Astrocyte (in vitro differentiated cells and primary cell): ENCODE results near the gene RAD51B.
"Not testable (repeated sequence)": the region's sequence is repeated elsewhere in the genome, so short reads cannot be mapped to it uniquely, and the experiment has no call there.

Experiments
- EZH2 ChIP-seq: IDR thresholded peaks from 2 replicates; pipeline ENCODE4 v1.6.1; 2012; ENCODE audit warnings: mild to moderate bottlenecking, low read length, inconsistent platforms; ENCODE audit not compliant: insufficient read depth
- TF ChIP-seq, protein P1 (sequence below): IDR thresholded peaks from 2 replicates; pipeline ENCODE4 v1.5.1; 2011; ENCODE audit warnings: low read depth, mild to moderate bottlenecking, inconsistent platforms, low read length, moderate library complexity; ENCODE audit not compliant: insufficient read depth

DNA sequence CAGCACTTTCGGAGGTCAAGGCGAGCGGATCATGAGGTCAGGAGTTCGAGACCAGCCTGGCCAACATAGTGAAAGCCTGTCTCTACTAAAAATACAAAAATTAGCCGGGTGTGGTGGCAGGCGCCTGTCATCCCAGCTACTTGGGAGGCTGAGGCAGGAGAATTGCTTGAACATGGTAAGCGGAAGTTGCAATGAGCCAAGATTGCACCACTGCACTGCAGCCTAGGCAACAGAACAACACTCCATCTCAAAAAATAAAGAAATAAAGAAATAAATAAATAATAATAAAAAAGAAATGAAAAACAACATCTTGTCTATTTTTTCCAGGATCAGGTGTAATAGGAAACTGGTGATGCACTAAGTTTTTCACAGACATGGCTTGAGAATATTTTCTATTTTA, 168.6 kb downstream of the RAD51B start:
- TF ChIP-seq, protein P1, sequence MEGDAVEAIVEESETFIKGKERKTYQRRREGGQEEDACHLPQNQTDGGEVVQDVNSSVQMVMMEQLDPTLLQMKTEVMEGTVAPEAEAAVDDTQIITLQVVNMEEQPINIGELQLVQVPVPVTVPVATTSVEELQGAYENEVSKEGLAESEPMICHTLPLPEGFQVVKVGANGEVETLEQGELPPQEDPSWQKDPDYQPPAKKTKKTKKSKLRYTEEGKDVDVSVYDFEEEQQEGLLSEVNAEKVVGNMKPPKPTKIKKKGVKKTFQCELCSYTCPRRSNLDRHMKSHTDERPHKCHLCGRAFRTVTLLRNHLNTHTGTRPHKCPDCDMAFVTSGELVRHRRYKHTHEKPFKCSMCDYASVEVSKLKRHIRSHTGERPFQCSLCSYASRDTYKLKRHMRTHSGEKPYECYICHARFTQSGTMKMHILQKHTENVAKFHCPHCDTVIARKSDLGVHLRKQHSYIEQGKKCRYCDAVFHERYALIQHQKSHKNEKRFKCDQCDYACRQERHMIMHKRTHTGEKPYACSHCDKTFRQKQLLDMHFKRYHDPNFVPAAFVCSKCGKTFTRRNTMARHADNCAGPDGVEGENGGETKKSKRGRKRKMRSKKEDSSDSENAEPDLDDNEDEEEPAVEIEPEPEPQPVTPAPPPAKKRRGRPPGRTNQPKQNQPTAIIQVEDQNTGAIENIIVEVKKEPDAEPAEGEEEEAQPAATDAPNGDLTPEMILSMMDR: not testable (repeated sequence)
- not testable (repeated sequence) for TF ChIP-seq EZH2
